CD4-positive, alpha-beta T cell (primary cell): ENCODE measurements around the gene CTXND1. TPM values are rescaled to one million over a fixed set of nuclear protein-coding genes. Genes with fewer than 3 reads are reported as not detected.

Source experiments
- ATAC-seq: fragments of 200-7000 bp; cut with Tn5 transposase; one replicate; pipeline ENCODE4 v1.10.0; 2022; ENCODE audit warnings: mild to moderate bottlenecking; ENCODE audit not compliant: poor library complexity
- CTCF ChIA-PET: fragments of 350-600 bp; sonication (Branson Sonifier 250); formaldehyde crosslinking; loops from one replicate; lab custom pipeline; 2021; ENCODE audit warnings: antibody characterized with exemption, inconsistent platforms; lab: Charles Lee
- POLR2A ChIA-PET: fragments of 350-600 bp; sonication (Branson Sonifier 250); formaldehyde crosslinking; loops from one replicate; lab custom pipeline; 2021; ENCODE audit warnings: antibody characterized with exemption, inconsistent platforms; lab: Charles Lee
- DNase-seq, 14 experiments: peaks; one replicate each; pipeline ENCODE4 v3.0.0-alpha.2; 2013 to 2020; ENCODE audit warnings: mixed read lengths in 2 of 14
- H3K27ac ChIP-seq, 2 donors: one replicate each; pipeline versions ENCODE4 v1.5.1 to v1.7.0; 2013; ENCODE audit warnings: low read length in 2 of 2, low read depth in 1 of 2, mild to moderate bottlenecking in 1 of 2
- H3K27me3 ChIP-seq, 2 experiments: 1 replicate in 1 of 2; 2 replicates in 1 of 2; pipeline versions ENCODE4 v1.6.1 to v1.7.0; 2013; ENCODE audit warnings: low read length in 2 of 2, control low read depth in 1 of 2, mild to moderate bottlenecking in 1 of 2, moderate library complexity in 1 of 2; ENCODE audit not compliant: insufficient read depth in 2 of 2, control insufficient read depth in 1 of 2
- H3K36me3 ChIP-seq: one replicate; pipeline ENCODE4 v1.6.1; 2013; ENCODE audit warnings: low read length, control low read depth; ENCODE audit not compliant: insufficient read depth
- H3K4me1 ChIP-seq: one replicate; pipeline ENCODE4 v1.6.1; 2013; ENCODE audit warnings: low read length, control low read depth; ENCODE audit not compliant: insufficient read depth
- H3K4me3 ChIP-seq: one replicate; pipeline ENCODE4 v1.5.1; 2013; ENCODE audit warnings: mild to moderate bottlenecking, low read length, moderate library complexity
- H3K9me3 ChIP-seq, 2 experiments: 1 replicate in 1 of 2; 2 replicates in 1 of 2; pipeline versions ENCODE4 v1.6.1 to v1.7.0; 2013; ENCODE audit warnings: low read length in 2 of 2, mild to moderate bottlenecking in 2 of 2, control low read depth in 1 of 2, moderate library complexity in 1 of 2; ENCODE audit not compliant: control insufficient read depth in 1 of 2, insufficient read depth in 1 of 2
- H3K27ac Mint-ChIP-seq: one replicate; pipeline ENCODE4 v1.8.0; 2020; ENCODE audit warnings: mixed read lengths
- H3K27me3 Mint-ChIP-seq: one replicate; pipeline ENCODE4 v1.8.0; 2021; ENCODE audit warnings: mixed read lengths
- H3K36me3 Mint-ChIP-seq: one replicate; pipeline ENCODE4 v1.8.0; 2021; ENCODE audit warnings: low read depth, mixed read lengths
- H3K4me1 Mint-ChIP-seq: one replicate; pipeline ENCODE4 v1.8.0; 2021; ENCODE audit warnings: low read depth, mixed read lengths
- H3K4me3 Mint-ChIP-seq: one replicate; pipeline ENCODE4 v1.8.0; 2020; ENCODE audit warnings: mild to moderate bottlenecking, mixed read lengths
- H3K9me3 Mint-ChIP-seq: one replicate; pipeline ENCODE4 v1.8.0; 2020; ENCODE audit warnings: mixed read lengths
- CTCF ChIP-seq: fragments of 200-600 bp; IDR thresholded peaks from one replicate; pipeline ENCODE4 v1.8.0; 2022; ENCODE audit warnings: antibody characterized with exemption, mild to moderate bottlenecking
- intact Hi-C, 2 experiments: fragments of 100-400 bp; cut with DNase I in 1 of 2; cut with micrococcal nuclease in 1 of 2; formaldehyde crosslinking; loops; one replicate each; pipeline versions ENCODE4 v1.15.1 to v1.9.0; 2023 to 2025; cut with DNase I, micrococcal nuclease
- total RNA-seq, 174 experiments: library from RNA in 2 of 174; stranded (reverse) in 2 of 174; gene quantifications; one replicate each; pipeline ENCODE4 v1.2.3 and lab custom pipeline; 2021 to 2026

Gene CTXND1
- total RNA-seq, 2 experiments from 2014 or later, result not detected

- Mint-ChIP-seq H3K4me3 (no peak overlapping the region), H3K27ac (no peak overlapping the region), H3K27me3 (peaks cover 32% of the 10 kb centered on the region), H3K36me3 (no peaks in the 10 kb centered on the region), H3K4me1 (no peaks in the 10 kb centered on the region), H3K9me3 (no peaks in the 10 kb centered on the region)
- no peak for DNase-seq
- intact Hi-C loops, result no loop called here
- no peaks in the 10 kb centered on the region for H3K36me3 ChIP-seq
- H3K4me3 ChIP-seq, result no peak overlapping the region
- no peak overlapping the region for H3K27ac ChIP-seq
- ATAC-seq, result no peak
- CTCF ChIA-PET, result no interaction called here
- no peak for TF ChIP-seq CTCF
- POLR2A ChIA-PET, result no interaction called here
- no peaks in the 10 kb centered on the region for H3K4me1 ChIP-seq
- no peaks in the 10 kb centered on the region for H3K27me3 ChIP-seq
- peaks cover 0 to 1% of the 10 kb centered on the region in 2 experiments for H3K9me3 ChIP-seq
Observed at GRCh38 chr15:80289528-80290495, 37.8 kb upstream of the CTXND1 start.

- H3K4me1 Mint-ChIP-seq, result no peaks in the 10 kb centered on the region
- Histone ChIP-seq H3K27ac (no peak overlapping the region), H3K4me3 (no peak overlapping the region), H3K27me3 (no peaks in the 10 kb centered on the region), H3K9me3 (no peaks in the 10 kb centered on the region), H3K36me3 (no peaks in the 10 kb centered on the region), H3K4me1 (no peaks in the 10 kb centered on the region)
- no peak overlapping the region for H3K27ac Mint-ChIP-seq
- POLR2A ChIA-PET, result no interaction called here
- H3K4me3 Mint-ChIP-seq, result no peak overlapping the region
- intact Hi-C loops, result no loop called here
- DNase-seq (no peak), ATAC-seq (no peak)
- no peaks in the 10 kb centered on the region for H3K9me3 Mint-ChIP-seq
- H3K27me3 Mint-ChIP-seq, result peaks cover 29% of the 10 kb centered on the region
- CTCF ChIA-PET, result no interaction called here
- no peaks in the 10 kb centered on the region for H3K36me3 Mint-ChIP-seq
- TF ChIP-seq CTCF, result no peak
Observed at GRCh38 chr15:80288131-80288530, 36.1 kb upstream of the CTXND1 start.

GRCh38 chr15:80286055-80286454 is 34.0 kb upstream of the CTXND1 start:
- TF ChIP-seq CTCF, result no peak
- no peaks in the 10 kb centered on the region for H3K36me3 ChIP-seq
- Mint-ChIP-seq H3K4me1 (no peaks in the 10 kb centered on the region), H3K4me3 (no peak overlapping the region), H3K9me3 (no peaks in the 10 kb centered on the region), H3K27me3 (peaks cover 34% of the 10 kb centered on the region), H3K36me3 (no peaks in the 10 kb centered on the region), H3K27ac (no peak overlapping the region)
- H3K27ac ChIP-seq, result no peak overlapping the region
- intact Hi-C loops, result no loop called here
- ATAC-seq (no peak), DNase-seq (no peak)
- no peaks in the 10 kb centered on the region for H3K27me3 ChIP-seq
- H3K4me3 ChIP-seq, result no peak overlapping the region
- CTCF ChIA-PET, result no interaction called here
- H3K4me1 ChIP-seq, result no peaks in the 10 kb centered on the region
- H3K9me3 ChIP-seq, result peaks cover 0 to 6% of the 10 kb centered on the region in 2 experiments
- POLR2A ChIA-PET, result no interaction called here
